Hypothalamus (tissue), 51 donors: ENCODE measurements around the gene AMDHD2.

Experiments
- DNase-seq, 51 donors: peaks; one replicate each; lab custom pipeline; 2025; lab: John Stamatoyannopoulos, UW

AMDHD2 gene

DNA sequence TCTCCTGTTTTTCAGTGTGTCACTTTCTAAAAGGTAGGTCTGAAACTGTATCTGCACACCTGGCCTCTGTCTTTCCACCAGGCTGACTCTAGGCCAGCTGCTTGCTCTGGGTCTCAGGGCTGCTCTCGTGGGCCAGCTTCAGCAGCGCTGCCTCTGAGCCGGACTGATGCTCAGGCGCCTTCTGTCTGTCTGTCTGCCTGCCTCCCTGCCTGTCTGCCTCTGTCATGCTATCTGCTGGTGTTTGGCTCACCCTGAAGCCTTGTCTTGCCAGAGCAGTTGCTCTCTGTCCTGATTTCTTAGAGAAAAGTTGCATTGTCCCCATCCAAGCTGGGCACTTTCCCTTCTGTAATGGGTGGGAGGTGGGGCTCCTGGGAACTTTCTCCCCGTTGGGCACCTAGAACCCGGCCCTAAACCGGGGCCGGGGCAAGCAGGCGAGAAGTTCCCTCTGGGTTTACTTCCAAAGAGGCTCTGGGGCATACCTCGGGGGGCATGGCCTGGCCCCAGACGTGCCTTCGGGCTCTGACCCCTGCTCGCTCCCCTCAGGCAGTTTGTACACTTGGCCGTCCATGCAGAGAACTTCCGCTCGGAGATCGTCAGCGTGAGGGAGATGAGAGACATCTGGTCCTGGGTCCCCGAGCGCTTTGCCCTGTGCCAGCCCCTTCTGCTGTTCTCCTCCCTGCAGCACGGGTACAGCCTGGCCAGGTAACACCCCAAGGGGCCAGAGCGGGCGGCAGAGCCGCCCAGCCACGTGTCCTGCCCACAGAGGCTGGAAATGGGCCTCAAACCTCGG is 22.3 kb upstream of the AMDHD2 start:
- DNase-seq, result no peak

DNA sequence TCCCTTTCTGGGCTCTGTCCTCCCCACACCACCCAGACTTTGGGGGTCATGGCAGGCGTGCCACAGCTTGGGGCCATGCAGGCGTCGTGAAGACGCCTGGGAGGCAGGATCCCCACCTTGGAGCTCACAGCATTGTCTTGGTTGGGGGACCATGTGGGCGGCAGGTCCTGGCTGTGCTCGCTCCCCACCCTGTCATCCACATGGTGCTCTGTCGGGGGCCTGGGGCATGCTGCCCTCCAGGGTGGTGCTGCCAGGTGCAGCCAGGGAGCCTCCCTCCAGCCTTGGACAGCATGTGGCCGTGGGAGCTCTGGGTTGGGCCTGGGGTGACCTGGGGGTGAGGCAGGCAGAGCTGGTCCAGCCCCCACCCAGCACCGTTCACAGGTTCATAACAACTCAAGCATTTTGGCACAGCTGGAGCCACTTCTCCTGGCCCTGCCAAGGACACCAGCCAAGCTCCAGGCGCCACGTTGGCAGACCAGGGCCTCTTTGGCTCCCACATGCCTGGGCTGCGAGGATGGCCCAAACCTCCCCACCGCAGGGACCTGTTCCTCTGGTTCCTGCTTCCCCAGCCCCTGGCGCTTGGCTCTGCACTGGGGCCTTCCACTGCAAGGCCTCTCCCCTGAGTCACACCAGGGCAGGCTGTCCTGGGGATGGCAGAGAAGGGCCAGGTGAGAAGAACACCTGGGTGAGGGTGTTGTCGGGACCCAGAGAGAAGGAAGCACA is 21.5 kb upstream of the AMDHD2 start:
- no peak for DNase-seq

DNA sequence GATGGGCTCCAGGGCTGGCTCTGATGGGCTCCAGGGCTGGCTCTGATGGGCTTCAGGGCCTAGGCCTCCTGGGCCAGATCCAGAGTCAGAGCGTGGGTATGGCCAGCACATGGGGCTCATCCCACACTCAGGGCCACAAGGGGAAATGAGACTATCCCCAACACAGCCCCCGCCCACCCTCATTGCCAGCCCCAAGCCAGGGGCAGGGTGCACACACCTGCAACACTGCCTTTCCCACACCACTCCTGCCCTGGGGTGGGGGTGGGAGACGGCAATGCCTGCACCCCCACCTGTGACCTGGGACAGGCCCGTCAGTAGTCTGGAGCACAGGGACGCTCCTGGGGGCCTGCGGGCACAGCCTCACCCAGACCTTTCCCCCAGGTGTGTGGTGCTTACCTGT is 20.7 kb upstream of the AMDHD2 start:
- no peak for DNase-seq

DNA sequence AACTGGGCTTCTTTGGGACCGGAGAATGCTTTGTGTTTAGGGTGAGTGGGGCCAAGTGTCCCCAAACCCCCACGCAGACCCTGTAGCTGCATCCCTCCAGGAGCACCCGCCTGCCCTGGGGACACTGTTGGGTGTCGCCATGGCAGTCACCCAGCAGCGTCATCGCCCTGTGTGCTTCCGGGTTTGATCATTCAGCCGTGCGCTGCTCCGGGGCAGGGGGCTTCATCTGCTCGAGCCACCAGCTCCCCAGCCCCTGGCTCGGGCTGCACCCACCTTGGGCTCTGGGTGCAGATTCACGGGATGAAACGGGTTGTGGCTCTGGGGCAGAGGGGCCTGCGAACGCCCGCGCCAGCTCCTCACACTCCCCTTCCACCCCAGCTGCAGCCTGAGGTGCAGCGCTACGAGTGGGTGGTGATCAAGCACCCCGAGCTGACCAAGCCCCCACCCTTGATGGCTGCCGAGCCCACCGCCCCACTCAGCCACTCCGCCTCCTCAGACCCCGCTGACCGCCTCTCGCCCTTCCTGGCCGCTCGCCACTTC is 20.2 kb upstream of the AMDHD2 start:
- no peak for DNase-seq

DNA sequence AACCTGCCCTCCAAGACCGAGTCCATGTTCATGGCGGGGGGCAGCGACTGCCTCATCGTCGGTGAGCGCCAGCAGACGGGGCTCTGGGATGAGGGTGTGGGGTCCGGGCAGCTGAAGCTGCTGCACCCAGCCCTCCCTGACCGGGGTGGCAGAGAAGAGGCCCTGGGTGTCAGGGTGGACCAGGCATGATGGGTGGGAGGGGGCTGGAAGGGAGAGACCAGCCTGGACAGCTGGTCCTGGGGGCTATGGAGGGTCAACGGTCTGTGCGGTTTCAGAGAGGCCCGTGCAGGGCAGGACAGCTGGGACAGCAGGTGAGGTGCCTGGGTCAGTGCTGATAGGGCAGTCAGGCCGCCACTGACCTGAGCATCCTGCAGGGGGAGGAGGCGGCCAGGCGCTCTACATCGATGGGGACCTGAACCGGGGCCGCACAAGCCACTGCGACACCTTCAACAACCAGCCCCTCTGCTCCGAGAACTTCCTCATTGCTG is 19.7 kb upstream of the AMDHD2 start:
- no peak for DNase-seq

DNA sequence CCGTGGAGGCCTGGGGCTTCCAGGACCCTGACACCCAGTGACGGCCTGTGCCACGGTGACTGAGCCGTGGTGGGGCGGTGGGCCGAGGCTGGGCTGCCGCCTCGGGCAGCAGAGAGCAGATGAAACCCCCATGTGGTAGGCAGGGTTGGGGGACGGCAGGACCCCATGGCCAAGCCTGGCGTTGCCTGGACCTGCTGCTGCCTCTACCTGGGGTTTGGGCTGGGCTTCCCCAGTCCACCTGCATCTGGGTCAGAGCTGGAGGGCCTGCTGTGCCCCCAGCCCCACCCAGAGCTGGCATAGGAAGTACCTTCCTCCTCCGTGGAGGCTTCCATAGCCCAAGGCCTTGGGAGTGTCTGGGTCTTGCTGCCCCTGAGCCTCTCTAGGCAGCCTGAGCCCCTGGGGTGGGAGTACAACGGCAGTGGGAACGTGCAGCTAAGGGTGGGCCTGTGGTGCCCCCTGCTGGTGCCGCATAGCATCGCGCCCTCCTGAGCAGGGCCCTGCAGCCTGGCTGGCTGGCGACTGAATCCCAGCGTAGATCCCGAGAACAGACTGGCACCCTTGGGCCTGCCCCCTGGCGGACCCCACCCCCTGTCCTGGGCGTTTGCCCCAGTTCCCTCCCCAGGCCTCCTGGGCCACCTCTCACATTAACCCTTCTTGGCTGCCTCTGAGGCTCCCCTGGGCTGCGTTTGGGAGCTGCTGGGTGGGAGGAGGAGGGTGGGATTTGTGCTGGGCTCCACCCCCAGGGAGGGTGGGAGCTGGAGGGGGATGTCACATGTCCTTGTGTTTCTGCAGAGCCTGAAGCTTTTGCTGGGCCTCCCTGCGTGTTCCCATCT is 19.0 kb upstream of the AMDHD2 start:
- peak; percentile 48 to 97 (median 84) for DNase-seq

DNA sequence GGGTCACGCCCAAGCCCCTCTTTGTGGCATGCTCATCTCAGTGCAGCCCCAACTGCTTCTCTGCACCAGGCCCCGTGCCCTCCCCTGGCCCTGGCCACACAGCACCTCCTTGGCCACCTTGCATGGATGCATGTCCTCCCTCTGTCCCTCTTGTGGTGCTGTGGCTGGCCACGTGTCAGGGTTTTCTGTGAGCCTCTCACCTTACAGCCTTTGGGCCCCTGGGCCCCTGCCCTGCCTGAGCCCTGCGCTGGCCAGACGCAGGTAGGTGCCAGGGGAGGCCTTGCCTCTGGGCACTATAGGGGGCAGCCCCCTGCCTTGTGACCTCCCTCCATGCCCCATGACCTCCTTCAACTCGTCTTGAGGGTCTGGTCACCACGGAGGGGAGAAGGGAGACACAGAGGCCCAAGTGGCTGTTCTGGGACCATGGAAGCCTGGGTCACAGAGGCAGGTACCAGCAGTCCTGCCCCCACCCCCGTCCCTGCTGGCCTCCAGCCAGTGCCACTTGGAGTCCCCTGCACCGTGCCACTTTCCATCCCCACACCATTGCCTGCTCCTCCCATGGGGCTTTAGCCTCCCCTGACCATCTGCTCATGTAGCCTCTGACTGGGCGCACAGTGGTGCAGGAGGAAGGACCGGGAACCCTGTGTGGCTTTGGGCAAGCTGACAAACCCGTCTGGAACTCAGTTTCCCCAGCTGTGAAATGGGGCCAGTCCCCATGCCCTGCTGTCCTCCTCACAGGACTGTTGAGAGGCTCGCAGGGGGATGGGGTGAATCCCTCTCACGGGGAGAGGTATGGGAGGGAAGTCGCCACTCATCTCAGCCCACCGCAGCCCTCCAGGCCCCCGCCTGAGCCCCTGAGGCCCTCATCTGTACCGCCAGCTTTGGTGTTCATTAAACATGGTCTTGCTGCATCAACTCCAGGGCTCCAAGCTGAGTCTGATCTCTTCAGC is 17.9 kb upstream of the AMDHD2 start:
- no peak for DNase-seq

DNA sequence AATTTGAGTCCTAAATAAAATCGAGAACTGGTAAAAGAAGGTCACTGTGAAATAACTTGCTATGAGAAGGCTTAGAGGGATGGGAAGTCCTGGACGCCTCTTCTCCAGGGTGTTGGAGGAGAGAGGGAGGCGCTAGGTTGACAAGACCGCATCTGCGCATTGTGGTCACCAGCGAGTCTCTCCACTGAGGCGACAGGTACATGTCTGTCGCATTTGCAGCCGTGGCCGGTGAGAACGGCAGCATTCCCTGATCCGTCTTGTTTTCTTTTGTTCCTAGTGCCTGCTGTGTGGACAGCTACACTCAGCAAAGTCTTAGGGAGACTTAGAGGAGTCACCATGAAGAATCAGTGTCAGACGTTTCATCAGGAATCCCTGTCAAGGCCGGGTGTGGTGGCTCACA is 14.5 kb upstream of the AMDHD2 start:
- no peak for DNase-seq

DNA sequence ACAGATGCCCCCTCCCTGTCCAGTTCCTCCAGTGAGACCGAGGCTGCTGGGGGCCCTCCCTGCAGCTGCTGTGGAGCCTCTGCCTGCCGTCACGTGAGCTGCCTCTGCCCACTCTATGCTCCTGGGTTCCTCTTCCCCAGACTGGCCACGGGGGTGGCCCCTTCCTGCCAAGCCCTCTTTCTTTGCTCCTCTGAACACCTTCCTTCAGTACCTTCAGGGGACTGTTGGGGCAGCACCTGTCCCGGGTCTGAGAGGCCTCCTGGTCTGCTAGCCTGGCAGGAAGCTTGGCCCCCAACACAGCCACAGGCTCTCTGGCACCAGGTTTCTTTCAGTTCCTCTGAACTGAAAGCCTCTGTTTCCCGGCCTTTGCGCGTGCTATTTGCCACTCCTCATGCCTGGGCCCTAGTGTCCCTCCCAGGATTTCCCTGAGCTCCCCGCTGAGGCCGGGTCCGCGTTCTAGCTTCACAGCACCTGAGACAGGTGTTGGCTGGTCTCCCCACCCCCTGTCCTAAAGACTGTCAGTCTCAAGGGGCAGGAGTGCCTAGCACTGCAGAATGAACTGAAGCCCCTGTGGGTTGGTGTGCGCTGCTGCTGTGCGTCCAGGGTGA is 13.0 kb upstream of the AMDHD2 start:
- DNase-seq, result peak in 4 of 51 donors; percentile 9 to 30 (median 27)

DNA sequence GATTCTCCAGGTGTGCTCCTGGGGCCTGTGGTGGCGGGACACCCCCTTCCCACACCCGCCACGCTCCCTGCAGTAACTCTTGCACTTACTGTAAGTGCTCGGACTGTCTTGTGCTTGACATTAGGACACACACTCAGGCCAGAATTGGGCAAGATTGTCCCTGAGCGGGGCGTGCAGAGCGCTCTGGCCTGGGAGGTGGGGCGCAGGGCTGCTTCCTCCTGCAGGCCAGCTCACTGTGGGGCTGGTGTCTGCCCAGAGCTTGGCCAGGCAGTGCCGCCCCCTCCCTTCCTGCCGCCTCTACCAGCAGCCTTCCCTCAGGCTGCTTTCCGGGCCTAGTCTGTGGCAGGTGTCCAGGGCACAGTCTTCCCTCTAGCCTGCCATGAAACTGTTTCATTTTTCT is 12.5 kb upstream of the AMDHD2 start:
- DNase-seq, result peak in 4 of 51 donors; percentile 14 to 27 (median 22)

DNA sequence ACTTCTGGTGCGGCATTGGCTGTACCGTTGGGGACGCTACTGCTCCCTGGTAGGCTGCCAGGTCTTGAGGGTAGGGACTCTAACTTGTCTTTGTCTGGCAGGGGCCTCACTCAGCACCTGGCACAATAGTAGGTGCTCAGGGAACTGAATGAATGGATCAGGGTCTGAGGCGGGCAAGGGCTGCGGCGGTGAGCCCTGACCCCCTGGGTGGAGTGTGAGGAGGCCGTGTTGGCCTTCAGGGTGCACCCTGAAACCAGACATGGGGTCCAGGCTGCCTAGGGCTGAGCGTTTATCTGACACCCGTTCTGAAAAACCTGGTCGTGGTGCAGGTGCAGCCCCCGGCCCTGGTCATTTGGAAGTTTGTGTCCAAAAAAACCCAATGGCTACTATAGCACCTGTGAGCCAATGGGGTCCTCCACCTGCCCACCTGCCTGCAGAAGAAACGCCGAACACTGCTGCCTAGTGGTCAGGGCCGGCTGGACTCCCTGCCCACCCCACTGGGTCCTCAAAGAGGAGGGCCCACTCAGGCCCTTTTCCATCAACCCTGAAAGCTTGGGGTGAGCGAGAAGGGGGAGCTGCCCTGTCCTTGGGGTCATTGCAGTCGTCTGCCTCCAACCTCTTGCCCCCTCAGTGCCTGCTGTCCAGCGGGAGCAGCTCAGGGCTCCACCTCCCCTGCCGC is 11.3 kb upstream of the AMDHD2 start:
- no peak for DNase-seq

DNA sequence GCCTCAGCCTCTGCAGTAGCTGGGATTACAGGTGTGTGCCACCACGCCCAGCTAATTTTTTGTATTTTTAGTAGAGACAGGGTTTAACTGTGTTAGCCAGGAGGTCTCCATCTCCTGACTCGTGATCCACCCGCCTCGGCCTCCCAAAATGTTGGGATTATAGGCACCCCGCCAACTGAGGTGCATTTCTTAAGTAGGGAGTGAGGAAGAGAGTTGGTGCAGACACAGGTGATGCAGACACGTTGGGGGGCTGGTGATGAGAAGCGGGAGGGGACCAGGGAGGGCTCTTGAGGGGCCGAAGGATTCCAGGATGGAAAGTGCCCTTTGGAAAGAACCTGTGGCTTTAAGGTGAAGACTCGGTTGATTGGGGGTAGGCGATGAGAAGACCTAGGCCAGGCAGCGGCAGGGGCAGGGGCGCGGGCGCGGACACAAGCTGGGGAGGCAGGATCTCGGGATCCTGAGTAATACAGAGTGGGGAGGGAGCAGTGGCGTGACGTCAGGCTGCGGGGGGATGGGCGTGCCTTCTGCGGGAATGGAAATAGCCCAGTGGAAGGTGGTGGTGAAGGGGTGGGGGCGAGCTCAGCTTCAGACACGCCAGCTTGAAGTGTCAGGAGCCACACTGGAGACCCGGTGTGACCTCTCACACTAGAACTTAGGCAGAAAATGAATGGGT is 8.9 kb upstream of the AMDHD2 start:
- DNase-seq, result peak in 20 of 51 donors; percentile 19 to 75 (median 40)

DNA sequence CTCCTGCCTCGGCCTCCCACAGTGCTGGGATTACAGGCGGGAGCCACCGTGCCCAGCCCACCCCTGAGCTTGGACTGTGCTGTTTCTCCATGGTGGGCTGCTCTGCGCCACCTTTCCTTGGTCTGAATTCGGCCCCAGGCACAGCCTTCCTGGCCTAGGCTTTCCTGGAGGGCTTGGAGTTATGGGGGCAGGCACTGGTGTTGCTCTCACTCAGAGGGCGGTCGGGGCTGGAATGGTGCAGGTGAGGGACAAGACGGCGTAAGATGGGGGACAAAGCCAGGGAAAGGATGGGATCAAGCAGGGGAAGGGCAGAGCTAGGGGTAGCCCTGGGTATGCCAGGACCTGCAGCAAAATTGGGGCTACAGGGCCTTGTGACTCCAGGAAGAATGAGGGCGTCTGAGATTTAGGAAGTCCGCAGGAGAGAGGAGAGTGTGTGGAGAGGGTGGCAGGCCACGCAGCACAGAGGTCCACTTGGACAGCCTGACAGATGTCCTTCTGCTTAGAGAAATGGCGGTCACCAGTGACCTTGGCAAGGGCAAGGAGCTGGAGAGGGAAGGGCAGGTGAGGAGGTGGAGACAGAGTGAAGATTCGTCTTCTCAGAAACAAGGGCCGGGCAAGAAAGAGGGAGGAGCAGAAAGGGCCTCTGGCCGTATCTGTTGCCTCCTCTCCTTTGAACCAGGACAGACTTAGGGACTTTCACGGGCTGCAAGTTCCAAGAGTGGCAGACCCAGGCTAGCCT is 8.0 kb upstream of the AMDHD2 start:
- DNase-seq, result no peak

DNA sequence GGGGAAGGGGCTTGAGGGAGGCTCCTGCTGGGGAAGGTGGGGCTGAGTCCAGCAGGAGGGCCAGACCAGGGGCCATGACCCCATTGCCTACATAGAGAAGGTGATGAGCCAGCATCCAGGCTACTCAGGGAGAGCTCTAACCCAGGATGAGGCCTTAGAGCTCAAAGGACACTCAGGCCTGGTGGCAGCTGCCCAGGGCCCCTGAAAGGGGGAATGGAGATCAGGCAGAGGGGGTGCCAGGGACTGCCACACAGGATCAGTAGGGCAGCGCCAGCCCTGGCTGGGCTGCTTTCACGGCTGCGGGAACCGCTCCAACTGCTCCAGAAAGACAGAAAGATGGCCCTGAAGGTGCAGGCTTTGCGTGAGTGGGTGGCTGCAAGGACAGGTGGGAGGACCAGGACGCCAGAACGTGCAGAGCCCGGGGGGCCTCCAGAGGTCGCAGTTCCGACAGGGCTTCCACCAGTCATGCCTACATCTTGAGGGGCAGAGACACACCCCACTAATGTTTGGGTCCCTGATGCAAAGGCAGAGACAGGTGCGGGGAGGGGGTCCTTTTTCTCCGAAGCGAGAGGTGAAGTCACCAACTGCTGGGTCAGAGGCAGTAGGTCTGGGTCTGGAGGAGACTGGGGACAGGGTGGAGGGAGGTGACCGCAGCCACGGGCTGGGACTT is 7.3 kb upstream of the AMDHD2 start:
- peak in 2 of 51 donors; percentile 55 to 57 for DNase-seq

DNA sequence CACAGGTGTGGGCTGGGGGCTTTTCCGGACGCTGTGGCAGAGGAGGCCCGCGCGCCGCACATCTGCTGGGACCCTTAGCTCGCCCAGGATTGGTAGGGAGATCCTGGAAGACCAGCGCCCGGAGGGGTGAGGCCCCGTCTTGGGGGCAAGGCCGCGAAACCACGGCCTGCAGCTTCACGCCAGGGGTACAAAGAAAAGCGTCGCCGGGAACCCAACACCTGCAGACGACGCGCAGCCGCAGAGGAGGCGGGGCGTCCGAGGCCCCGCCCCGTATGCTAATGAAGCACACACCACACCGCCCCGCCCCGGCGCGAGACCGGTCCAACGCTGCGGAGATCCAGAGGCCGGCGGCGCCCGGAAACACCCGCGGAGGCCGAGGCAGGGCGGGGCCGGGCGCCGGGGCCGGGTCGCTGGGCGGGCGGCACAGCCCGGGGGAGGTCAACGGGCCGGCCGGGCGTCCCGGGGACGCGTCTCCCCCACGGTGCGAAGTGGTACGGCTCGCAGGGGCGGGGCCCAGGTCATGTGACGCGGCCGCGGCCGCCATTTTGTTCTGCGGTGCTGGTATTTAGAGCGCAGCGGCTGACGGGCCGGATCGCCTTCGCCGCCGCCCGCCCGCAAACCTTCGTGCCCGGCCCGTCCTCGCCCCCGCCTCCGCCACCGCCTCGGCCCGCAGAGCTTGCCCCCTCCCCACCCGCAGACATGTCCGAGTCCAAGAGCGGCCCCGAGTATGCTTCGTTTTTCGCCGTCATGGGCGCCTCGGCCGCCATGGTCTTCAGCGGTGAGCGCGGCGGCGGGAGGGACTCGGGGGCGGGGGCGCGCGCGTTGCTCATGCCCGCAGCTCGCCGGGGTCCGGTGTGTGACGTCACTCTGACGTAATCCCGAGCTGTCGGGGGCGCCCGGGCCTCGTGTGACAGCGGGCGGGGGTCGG is 6.5 kb upstream of the AMDHD2 start, which contains the start of gene ATP6V0C:
Gene ATP6V0C (plus strand): TSS at position 548 of the 928 bp plus-strand sequence. CDS start 152 bp downstream, at position 700.
- peak; percentile 66 to 97 (median 90) for DNase-seq
